Measurements from ENCODE around the gene LRRC8B. TPM values are rescaled to one million over a fixed set of nuclear protein-coding genes. Genes with fewer than 3 reads are reported as not detected.
A peak's percentile ranks its signal among the peaks of the same experiment; 100 is the strongest.

Gene LRRC8B
- total RNA-seq, 1 experiment from 2014 or later, result 9.7 TPM

- Mint-ChIP-seq H3K9me3 (ENCODE audit: unreplicated experiment) (no peaks in the 10 kb centered on the region), H3K27me3 (ENCODE audit: insufficient read depth, unreplicated experiment) (no peaks in the 10 kb centered on the region), H3K4me1 (ENCODE audit: insufficient read depth, unreplicated experiment) (peaks cover 20% of the 10 kb centered on the region), H3K27ac (ENCODE audit: low read depth, unreplicated experiment) (peak overlapping the region; percentile 88), H3K4me3 (ENCODE audit: unreplicated experiment) (peak overlapping the region; percentile 55), H3K36me3 (ENCODE audit: insufficient read depth, unreplicated experiment) (no peaks in the 10 kb centered on the region)
- no peak for TF ChIP-seq CTCF (IDR thresholded peaks at IDR 0.05; ENCODE audit: unreplicated experiment)
- intact Hi-C loops (cut with micrococcal nuclease), result no loop called here
- peak; percentile 68 for DNase-seq (ENCODE audit: unreplicated experiment)
- BruUV-seq (replicated peaks), result no TSS peak
- CTCF ChIA-PET, result interaction anchor here (0.5 to 0.9 kb wide), 3 partner anchors 18 to 70 kb away, joined by 4 to 7 read pairs (median 5); no protein-coding TSS in a partner anchor
- POLR2A ChIA-PET, result interaction anchor here (0.6 to 0.9 kb wide), 3 partner anchors 26 to 69 kb away, joined by 3 to 4 read pairs (median 3); no protein-coding TSS in a partner anchor
These were observed 27.9 kb downstream of the LRRC8B start for GRCh38 chr1:89552471-89553081.

- ChIA-PET POLR2A (interaction anchor here (0.8 kb wide), 1 partner anchor 37 kb away, joined by 3 read pairs; no protein-coding TSS in a partner anchor), CTCF (interaction anchor here (0.5 kb wide), 1 partner anchor 69 kb away, joined by 5 read pairs; no protein-coding TSS in a partner anchor)
- Mint-ChIP-seq H3K27me3 (ENCODE audit: insufficient read depth, unreplicated experiment) (no peaks in the 10 kb centered on the region), H3K36me3 (ENCODE audit: insufficient read depth, unreplicated experiment) (no peaks in the 10 kb centered on the region), H3K4me3 (ENCODE audit: unreplicated experiment) (peak overlapping the region; percentile 55), H3K4me1 (ENCODE audit: insufficient read depth, unreplicated experiment) (peaks cover 20% of the 10 kb centered on the region), H3K9me3 (ENCODE audit: unreplicated experiment) (no peaks in the 10 kb centered on the region), H3K27ac (ENCODE audit: low read depth, unreplicated experiment) (peak overlapping the region; percentile 88)
- intact Hi-C loops (cut with micrococcal nuclease), result no loop called here
- TF ChIP-seq CTCF (IDR thresholded peaks at IDR 0.05; ENCODE audit: unreplicated experiment), result no peak
- BruUV-seq (replicated peaks), result no TSS peak
- no peak for DNase-seq (ENCODE audit: unreplicated experiment)
These were observed 28.5 kb downstream of the LRRC8B start for GRCh38 chr1:89553157-89553556.

- ChIA-PET POLR2A (interaction anchor here (0.8 to 1.0 kb wide), 2 partner anchors 9 to 89 kb away, joined by 3 to 5 read pairs; no protein-coding TSS in a partner anchor), CTCF (interaction anchor here (0.8 to 1.0 kb wide), 2 partner anchors 36 to 78 kb away, joined by 3 read pairs; partner anchors contain the start of gene LRRC8C)
- no peak for DNase-seq (ENCODE audit: unreplicated experiment)
- H3K36me3 Mint-ChIP-seq (ENCODE audit: insufficient read depth, unreplicated experiment), result peaks cover 6% of the 10 kb centered on the region
- H3K27me3 Mint-ChIP-seq (ENCODE audit: insufficient read depth, unreplicated experiment), result no peaks in the 10 kb centered on the region
- H3K4me1 Mint-ChIP-seq (ENCODE audit: insufficient read depth, unreplicated experiment), result peaks cover 9% of the 10 kb centered on the region
- BruUV-seq (replicated peaks), result no TSS peak
- intact Hi-C loops (cut with micrococcal nuclease), result loop anchor here (2.0 kb wide), 1 partner anchor 19 kb away; no protein-coding TSS in a partner anchor
- H3K27ac Mint-ChIP-seq (ENCODE audit: low read depth, unreplicated experiment), result no peak overlapping the region
- no peaks in the 10 kb centered on the region for H3K9me3 Mint-ChIP-seq (ENCODE audit: unreplicated experiment)
- no peak for TF ChIP-seq CTCF (IDR thresholded peaks at IDR 0.05; ENCODE audit: unreplicated experiment)
- no peak overlapping the region for H3K4me3 Mint-ChIP-seq (ENCODE audit: unreplicated experiment)
These were observed 30.9 kb downstream of the LRRC8B start for GRCh38 chr1:89555550-89555949.

GRCh38 chr1:89556726-89557444, 32.3 kb downstream of the LRRC8B start:
- CTCF ChIA-PET, result no interaction called here
- BruUV-seq (replicated peaks), result no TSS peak

More at GRCh38 chr1:89556726-89557444, 32.3 kb downstream of the LRRC8B start:
- H3K27ac Mint-ChIP-seq (ENCODE audit: low read depth, unreplicated experiment), result no peak overlapping the region
- H3K36me3 Mint-ChIP-seq (ENCODE audit: insufficient read depth, unreplicated experiment), result peaks cover 6% of the 10 kb centered on the region
- no peaks in the 10 kb centered on the region for H3K9me3 Mint-ChIP-seq (ENCODE audit: unreplicated experiment)
- no peak overlapping the region for H3K4me3 Mint-ChIP-seq (ENCODE audit: unreplicated experiment)
- H3K27me3 Mint-ChIP-seq (ENCODE audit: insufficient read depth, unreplicated experiment), result no peaks in the 10 kb centered on the region
- POLR2A ChIA-PET, result interaction anchor here (0.8 to 4.2 kb wide), 5 partner anchors 8 to 665 kb away, joined by 3 to 17 read pairs (median 4); no protein-coding TSS in a partner anchor
- no peak for TF ChIP-seq CTCF (IDR thresholded peaks at IDR 0.05; ENCODE audit: unreplicated experiment)
- no peak for DNase-seq (ENCODE audit: unreplicated experiment)
- intact Hi-C loops (cut with micrococcal nuclease), result no loop called here
- H3K4me1 Mint-ChIP-seq (ENCODE audit: insufficient read depth, unreplicated experiment), result peaks cover 9% of the 10 kb centered on the region

All from MCF 10A (cell line).